ENCODE results near the gene VIM. TPM values are rescaled to one million over a fixed set of nuclear protein-coding genes. Genes with fewer than 3 reads are reported as not detected.

Gene VIM
- total and polyA plus RNA-seq, 2 donors (not counting 1 experiment from before 2014, with no cell fraction given) = 343 to 375 TPM

GRCh38 chr10:17209302-17209701 is 18.7 kb upstream of the VIM start:
- ATAC-seq (ENCODE audit: low read depth) = no peak
- CTCF ChIA-PET = no interaction called here
- Mint-ChIP-seq H3K27me3 (no peaks in the 10 kb centered on the region), H3K4me3 (no peak overlapping the region), H3K9me3 (ENCODE audit: insufficient read depth) (no peaks in the 10 kb centered on the region), H3K27ac (no peak overlapping the region), H3K4me1 (peaks cover 10% of the 10 kb centered on the region)
- Histone ChIP-seq H3K9me3 (ENCODE audit: control extremely low read depth in 1 of 3, control insufficient read depth in 2 of 3, insufficient read depth in 1 of 3, low read length in 2 of 3) (no peaks in the 10 kb centered on the region), H3K27ac (ENCODE audit: low read length in 2 of 2) (no peak overlapping the region), H3K79me2 (ENCODE audit: control insufficient read depth, insufficient read depth, low read length) (no peaks in the 10 kb centered on the region), H3K4me1 (ENCODE audit: control insufficient read depth in 2 of 2, insufficient read depth in 2 of 2, low read length in 2 of 2) (peaks cover 6 to 15% of the 10 kb centered on the region in 2 donors), H3K36me3 (replicated peaks in 1 of 2; ENCODE audit: control extremely low read depth in 1 of 2, control insufficient read depth in 1 of 2, extremely low read depth in 1 of 2, insufficient read depth in 2 of 2, low read length in 1 of 2) (no peaks in the 10 kb centered on the region), H3K9ac (ENCODE audit: low read length) (no peak overlapping the region), H3K4me2 (replicated peaks; ENCODE audit: low read depth, low read length, poor library complexity, severe bottlenecking) (no peak overlapping the region), H3K27me3 (replicated peaks in 1 of 4; ENCODE audit: control extremely low read depth in 1 of 4, control insufficient read depth in 3 of 4, insufficient read depth in 4 of 4, low read length in 3 of 4) (no peaks in the 10 kb centered on the region), H2AFZ (ENCODE audit: insufficient read depth, low read depth, low read length, poor library complexity, severe bottlenecking) (no peak overlapping the region), H3K4me3 (ENCODE audit: control extremely low read depth in 1 of 5, extremely low read depth in 1 of 5, insufficient read depth in 1 of 5, low read depth in 2 of 5, low read length in 4 of 5) (no peak overlapping the region), H4K20me1 (ENCODE audit: control insufficient read depth, insufficient read depth, low read length, poor library complexity, severe bottlenecking) (no peaks in the 10 kb centered on the region)
- WGBS (ENCODE audit: insufficient coverage) = no CpG with 5 or more reads among the region's 1 CpG
- intact Hi-C loops (cut with micrococcal nuclease) = loop anchor here (10.0 kb wide), 1 partner anchor 1445 kb away; the partner anchor contains the start of genes ARL5B and NSUN6
- TF ChIP-seq CTCF (IDR thresholded peaks at IDR 0.05) (no peak), EZH2 (IDR thresholded peaks at IDR 0.05; ENCODE audit: borderline replicate concordance, insufficient read depth, low read depth, low read length, poor library complexity, severe bottlenecking) (no peak)
- POLR2A ChIA-PET = no interaction called here
- DNase-seq = no peak

GRCh38 chr10:17209881-17210280 is 18.2 kb upstream of the VIM start:
- Mint-ChIP-seq H3K27me3 (no peaks in the 10 kb centered on the region), H3K9me3 (ENCODE audit: insufficient read depth) (no peaks in the 10 kb centered on the region), H3K4me1 (peaks cover 10% of the 10 kb centered on the region), H3K4me3 (no peak overlapping the region), H3K27ac (no peak overlapping the region)
- ATAC-seq (ENCODE audit: low read depth) (no peak), DNase-seq (no peak)
- Histone ChIP-seq H3K9me3 (ENCODE audit: control extremely low read depth in 1 of 3, control insufficient read depth in 2 of 3, insufficient read depth in 1 of 3, low read length in 2 of 3) (no peaks in the 10 kb centered on the region), H3K9ac (ENCODE audit: low read length) (no peak overlapping the region), H3K79me2 (ENCODE audit: control insufficient read depth, insufficient read depth, low read length) (no peaks in the 10 kb centered on the region), H3K36me3 (replicated peaks in 1 of 2; ENCODE audit: control extremely low read depth in 1 of 2, control insufficient read depth in 1 of 2, extremely low read depth in 1 of 2, insufficient read depth in 2 of 2, low read length in 1 of 2) (peaks cover 0 to 2% of the 10 kb centered on the region in 2 experiments), H3K4me2 (replicated peaks; ENCODE audit: low read depth, low read length, poor library complexity, severe bottlenecking) (no peak overlapping the region), H3K4me1 (ENCODE audit: control insufficient read depth in 2 of 2, insufficient read depth in 2 of 2, low read length in 2 of 2) (peaks cover 6 to 15% of the 10 kb centered on the region in 2 donors), H3K4me3 (ENCODE audit: control extremely low read depth in 1 of 5, extremely low read depth in 1 of 5, insufficient read depth in 1 of 5, low read depth in 2 of 5, low read length in 4 of 5) (no peak overlapping the region), H4K20me1 (ENCODE audit: control insufficient read depth, insufficient read depth, low read length, poor library complexity, severe bottlenecking) (no peaks in the 10 kb centered on the region), H2AFZ (ENCODE audit: insufficient read depth, low read depth, low read length, poor library complexity, severe bottlenecking) (no peak overlapping the region), H3K27me3 (replicated peaks in 1 of 4; ENCODE audit: control extremely low read depth in 1 of 4, control insufficient read depth in 3 of 4, insufficient read depth in 4 of 4, low read length in 3 of 4) (no peaks in the 10 kb centered on the region), H3K27ac (ENCODE audit: low read length in 2 of 2) (no peak overlapping the region)
- WGBS (ENCODE audit: insufficient coverage) = no CpG with 5 or more reads among the region's 2 CpGs
- intact Hi-C loops (cut with micrococcal nuclease) = loop anchor here (10.0 kb wide), 1 partner anchor 1445 kb away; the partner anchor contains the start of genes ARL5B and NSUN6
- TF ChIP-seq EZH2 (IDR thresholded peaks at IDR 0.05; ENCODE audit: borderline replicate concordance, insufficient read depth, low read depth, low read length, poor library complexity, severe bottlenecking) (no peak), CTCF (IDR thresholded peaks at IDR 0.05) (no peak)
- CTCF ChIA-PET = no interaction called here
- POLR2A ChIA-PET = no interaction called here
